Pancreas (tissue), 10 donors: ENCODE results near the gene B3GNT5. TPM values are rescaled to one million over a fixed set of nuclear protein-coding genes. Genes with fewer than 3 reads are reported as not detected.

Source experiments
- ATAC-seq, 4 donors: fragments of 200-7000 bp; cut with Tn5 transposase; one replicate each; pipeline versions ENCODE4 v1.8.0 to v1.9.1; 2020; ENCODE audit warnings: mild to moderate bottlenecking in 4 of 4, moderate library complexity in 4 of 4
- DNase-seq, 6 donors: peaks; one replicate each; pipeline ENCODE4 v3.0.0-alpha.2; 2020
- FAIRE-seq: peaks from 2 replicates; lab custom pipeline; 2012; peaks lifted over from hg19 to GRCh38; lab: Jason Lieb, UNC
- H3K27ac ChIP-seq, 4 donors: fragments of 200-600 bp; sonication (generic); 1 replicate in 3 of 4; 2 replicates in 1 of 4; pipeline versions ENCODE4 v1.5.0 to v1.8.0; 2020
- H3K27me3 ChIP-seq, 4 donors: fragments of 200-600 bp; one replicate each; pipeline ENCODE4 v1.8.0; 2021
- H3K36me3 ChIP-seq, 3 donors: fragments of 200-600 bp; sonication (generic) in 1 of 3; one replicate each; pipeline versions ENCODE4 v1.5.0 to v1.8.0; 2020 to 2021
- H3K4me1 ChIP-seq, 3 donors: fragments of 200-600 bp; one replicate each; pipeline ENCODE4 v1.8.0; 2021
- H3K4me3 ChIP-seq, 4 donors: fragments of 200-600 bp; sonication (generic) in 2 of 4; one replicate each; pipeline versions ENCODE4 v1.5.0 to v1.8.0; 2020 to 2021
- H3K9me3 ChIP-seq, 4 donors: fragments of 200-600 bp; one replicate each; pipeline ENCODE4 v1.8.0; 2021
- CTCF ChIP-seq, 4 donors: fragments of 200-600 bp; sonication (generic) in 3 of 4; IDR thresholded peaks; one replicate each; pipeline versions ENCODE4 v1.5.0 to v1.8.0; 2021; ENCODE audit warnings: antibody characterized with exemption in 4 of 4
- WGBS, 2 donors: extraction: QIAGEN DNeasy Blood & Tissue Kit; methylation state at CpG; one replicate each; pipeline ENCODE4 v1.1.7; 2013; 5-methylcytosine and 5-hydroxymethylcytosine counted together
- intact Hi-C, 3 donors: fragments of 100-400 bp; cut with DNase I; formaldehyde crosslinking; loops; one replicate each; pipeline versions ENCODE4 v1.11.1 to v1.14.2; 2022
- polyA plus RNA-seq, 2 donors: library from polyadenylated mRNA; stranded (reverse); fragments of 200-250 nt; gene quantifications; one replicate each; pipeline ENCODE4 v1.2.3, GENCODE V29; 2013
- total RNA-seq, 6 donors: library from RNA; stranded (reverse); fragmentation: NEBNext Ultra II Directional in 4 of 6; extraction: Animal tissue kit (Norgen Biotek cat#: 25700) in 4 of 6; gene quantifications; one replicate each; pipeline versions ENCODE4 v1.2.1 to v1.2.4, GENCODE V29; 2021 to 2023
- donor health status: healthy with polysubstance abuse.
- donor health status: DM: no; HTN: no; CAD: no; lungs with moderate emphysema.
- donor health status: DM: no; HTN: no; CAD: no.
- donor health status: control.
- donor health status: control.
- donor health status: Bipolar disorder and iron deficiency.
- donor health status: DM: yes; HTN: yes; CAD: no.
- donor health status: DM: no; HTN: no; CAD: no.
- donor health status: DM: no; HTN: no; CAD: no.
- donor health status: DM: yes; HTN: yes; CAD: no.

B3GNT5 gene
- total and polyA plus RNA-seq, 8 donors: 3.0 to 13.7 (median 5.2) TPM

DNA sequence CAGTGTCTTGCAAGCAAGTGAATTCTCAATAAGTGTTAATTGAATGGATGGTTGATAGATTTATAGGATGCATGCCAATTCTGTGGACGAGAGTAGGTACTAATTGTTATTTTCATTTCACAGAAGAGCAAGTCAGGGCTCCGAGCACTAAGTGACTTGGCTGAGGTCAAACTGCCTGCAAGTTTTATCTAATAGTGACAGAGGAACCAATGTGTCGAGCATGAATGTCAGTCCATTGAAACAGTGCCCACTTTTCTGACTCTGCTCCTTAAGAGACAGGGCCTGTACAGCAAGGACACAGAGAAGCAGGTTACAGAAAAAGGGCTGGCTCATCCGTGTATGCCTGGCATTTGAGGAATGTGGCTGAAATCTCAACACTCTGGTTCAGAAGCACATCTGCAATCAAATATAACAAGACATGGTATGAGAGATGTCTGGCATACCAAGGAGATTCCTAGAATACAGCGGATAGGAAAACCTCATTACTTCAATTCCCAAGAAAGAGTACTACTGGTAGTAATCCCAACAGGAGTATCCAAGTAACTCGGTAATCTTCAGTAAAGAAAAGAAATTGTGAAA is 6.0 kb upstream of the B3GNT5 start:
- 70 to 75% methylated on average over 6 of the region's 6 CpGs for WGBS, 2 donors
- Histone ChIP-seq H3K4me3 (no peak overlapping the region), H3K36me3 (no peaks in the 10 kb centered on the region), H3K9me3 (no peaks in the 10 kb centered on the region), H3K27ac (no peak overlapping the region), H3K4me1 (peaks cover 0 to 6% (median 0%) of the 10 kb centered on the region in 3 donors), H3K27me3 (no peaks in the 10 kb centered on the region)
- intact Hi-C loops: no loop called here
- no peak for TF ChIP-seq CTCF (IDR thresholded peaks at IDR 0.05)
- FAIRE-seq: no peak
- no peak for ATAC-seq
- DNase-seq: no peak

DNA sequence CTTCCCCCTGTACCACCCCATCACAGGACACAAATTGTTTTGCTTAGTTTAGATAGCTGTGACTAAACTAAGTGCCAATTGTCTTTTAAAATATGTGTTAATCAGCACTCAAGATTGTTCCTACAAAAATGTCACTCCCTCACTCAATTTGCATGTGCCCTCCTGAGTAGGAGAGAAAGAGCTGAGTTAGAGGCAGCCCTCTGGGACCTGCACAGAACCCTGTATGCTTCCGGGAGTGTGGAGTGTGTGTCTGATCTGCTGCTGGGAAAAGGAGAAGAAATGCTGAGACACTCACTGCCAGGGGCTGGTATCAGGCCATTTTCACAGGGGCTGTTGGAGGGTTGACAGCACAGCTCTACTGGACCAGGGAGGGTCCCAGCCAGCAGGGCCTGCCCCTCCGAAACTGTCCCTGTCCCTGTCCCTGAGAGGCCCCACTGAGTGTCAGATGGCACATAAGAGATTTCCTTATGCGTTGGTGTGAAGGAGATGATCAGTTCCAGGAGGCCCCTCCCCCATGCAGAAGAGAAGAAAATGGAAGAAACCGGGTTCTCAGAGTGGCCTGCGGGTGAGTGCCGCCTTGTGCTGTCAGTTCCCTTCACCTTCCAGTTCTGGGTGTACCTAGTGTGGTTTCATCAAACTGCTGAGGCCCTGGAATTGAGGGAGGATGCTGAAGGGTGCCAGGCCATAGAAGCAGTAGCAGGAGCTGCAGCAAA is 3.9 kb upstream of the B3GNT5 start:
- ATAC-seq (no peak), DNase-seq (no peak), FAIRE-seq (no peak)
- H3K4me1 ChIP-seq: peaks cover 0 to 6% (median 0%) of the 10 kb centered on the region in 3 donors
- WGBS, 2 donors: 81 to 89% methylated on average over 6 of the region's 6 CpGs
- H3K27me3 ChIP-seq: no peaks in the 10 kb centered on the region
- H3K27ac ChIP-seq: no peak overlapping the region
- no peak for TF ChIP-seq CTCF (IDR thresholded peaks at IDR 0.05)
- intact Hi-C loops: no loop called here
- no peak overlapping the region for H3K4me3 ChIP-seq
- H3K9me3 ChIP-seq: no peaks in the 10 kb centered on the region
- H3K36me3 ChIP-seq: no peaks in the 10 kb centered on the region

GRCh38 chr3:183252118-183252782 is 803 bp upstream of the B3GNT5 start:
- Histone ChIP-seq H3K4me1 (peaks cover 0 to 8% (median 0%) of the 10 kb centered on the region in 3 donors), H3K36me3 (no peaks in the 10 kb centered on the region), H3K4me3 (peak overlapping the region in 3 of 4 donors; percentile 71 to 91 (median 85)), H3K27ac (peak overlapping the region; percentile 88 to 97 (median 92)), H3K27me3 (no peaks in the 10 kb centered on the region), H3K9me3 (no peaks in the 10 kb centered on the region)
- ATAC-seq (no peak), DNase-seq (no peak), FAIRE-seq (no peak)
- TF ChIP-seq CTCF (IDR thresholded peaks at IDR 0.05): no peak
- WGBS, 2 donors: 67 to 79% methylated on average over 5 of the region's 5 CpGs
- intact Hi-C loops: loop anchor here in 1 of 3 donors (5.0 kb wide), 1 partner anchor 130 kb away; no protein-coding TSS in a partner anchor

DNA sequence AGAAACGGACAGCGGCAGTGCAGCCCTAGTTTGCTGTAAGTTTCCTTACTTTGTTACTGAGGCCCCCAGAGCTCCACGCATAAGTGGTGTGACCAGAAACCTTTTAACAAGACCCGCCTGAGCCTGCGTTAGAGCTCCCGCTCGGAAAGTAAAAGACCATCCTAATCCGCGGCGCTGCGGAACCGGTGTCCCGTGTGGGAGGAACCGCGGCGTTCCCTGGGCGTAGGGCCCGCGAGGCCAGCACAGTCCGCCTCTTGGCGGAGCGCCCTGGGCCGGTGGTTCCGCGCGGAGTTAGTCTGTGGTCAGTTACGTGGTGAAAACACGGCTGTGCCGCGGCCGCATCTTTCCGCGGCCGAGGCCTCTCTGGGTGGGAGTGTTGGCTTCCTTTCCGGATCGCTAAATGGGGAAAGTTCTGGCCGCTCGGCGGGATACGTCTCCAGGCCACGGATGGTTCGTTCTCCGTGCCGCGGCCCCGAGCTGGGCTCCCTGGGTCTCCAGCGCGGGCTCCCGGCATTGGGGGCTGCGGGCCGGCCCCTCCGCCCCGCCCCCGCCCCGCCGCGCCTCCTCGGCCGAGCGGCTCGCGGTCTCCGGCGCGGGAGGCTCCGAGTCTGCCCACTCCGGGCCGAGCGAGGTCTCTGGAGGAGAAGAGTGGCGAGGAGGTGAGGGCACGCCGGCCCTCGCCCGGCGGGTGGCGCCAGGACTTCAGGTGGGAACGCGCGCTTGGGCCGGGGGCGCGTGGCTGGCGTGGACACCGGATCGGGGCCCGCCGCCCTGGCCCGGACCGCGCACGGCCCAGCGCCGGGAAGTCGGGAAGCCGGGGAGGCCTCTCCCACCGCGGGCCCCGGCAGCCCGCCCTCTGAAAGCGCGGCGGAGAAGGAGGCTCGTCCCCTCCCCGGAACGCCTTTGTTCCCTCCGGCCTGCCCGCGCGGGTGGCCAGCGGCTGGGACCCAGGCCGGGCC is 754 bp downstream of the B3GNT5 start:
- DNase-seq: peak; percentile 67 to 87 (median 79)
- no peak for TF ChIP-seq CTCF (IDR thresholded peaks at IDR 0.05)
- peak; percentile 69 to 78 (median 75) for ATAC-seq
- Histone ChIP-seq H3K4me1 (peaks cover 0 to 8% (median 0%) of the 10 kb centered on the region in 3 donors), H3K4me3 (peak overlapping the region; percentile 31 to 91 (median 78)), H3K27me3 (no peaks in the 10 kb centered on the region), H3K36me3 (no peaks in the 10 kb centered on the region), H3K27ac (peak overlapping the region; percentile 88 to 97 (median 92)), H3K9me3 (no peaks in the 10 kb centered on the region)
- intact Hi-C loops: loop anchor here in 1 of 3 donors (5.0 kb wide), 1 partner anchor 128 kb away; no protein-coding TSS in a partner anchor
- WGBS, 2 donors: 0% methylated on average over 81 to 111 of the region's 111 CpGs
- no peak for FAIRE-seq
